Measurements from ENCODE around the gene ASB12.

GRCh38 chrX:64192040-64192439 lies 38.4 kb downstream of the ASB12 start:
- TF ChIP-seq CTCF (IDR thresholded peaks at IDR 0.05; ENCODE audit: low read depth, low read length, poor library complexity, severe bottlenecking) (no peak), EZH2phosphoT487 (IDR thresholded peaks at IDR 0.05; ENCODE audit: borderline replicate concordance, low read length) (no peak)

Measured in DOHH2 (cell line).